OCI-LY7 (cell line): ENCODE measurements around the gene PAXX. TPM values are rescaled to one million over a fixed set of nuclear protein-coding genes. Genes with fewer than 3 reads are reported as not detected.

Source experiments
- BruUV-seq: library from RNA; stranded (reverse); fragments of 400-500 nt; replicated peaks from 2 replicates; lab custom pipeline; 2021; lab: Mats Ljungman, UMichigan
- CTCF ChIA-PET: fragments of 300-600 bp; sonication (Branson Sonifier 250); formaldehyde crosslinking; loops from one replicate; lab custom pipeline; 2022; ENCODE audit warnings: antibody characterized with exemption; ENCODE audit not compliant: unreplicated experiment; lab: Charles Lee
- POLR2A ChIA-PET: fragments of 300-600 bp; sonication (Branson Sonifier 250); formaldehyde crosslinking; loops from one replicate; lab custom pipeline; 2022; ENCODE audit warnings: antibody characterized with exemption; lab: Charles Lee
- DNase-seq: peaks from one replicate; pipeline ENCODE4 v3.0.0-alpha.2; 2015; ENCODE audit warnings: low spot score
- H2AFZ ChIP-seq: fragments of 200-600 bp; sonication (generic), shearing (Covaris generic); 2 replicates; pipeline ENCODE4 v1.6.1; 2014; ENCODE audit warnings: mild to moderate bottlenecking, antibody characterized with exemption, low read length, moderate library complexity
- H3K27ac ChIP-seq: fragments of 200-600 bp; sonication (generic); 2 replicates; pipeline ENCODE4 v1.5.1; 2014; ENCODE audit warnings: mixed run types, low read depth, mild to moderate bottlenecking, moderate library complexity, low read length, inconsistent platforms; ENCODE audit not compliant: poor library complexity, severe bottlenecking
- H3K36me3 ChIP-seq: fragments of 200-600 bp; sonication (generic); 2 replicates; pipeline ENCODE4 v1.6.1; 2014; ENCODE audit warnings: mild to moderate bottlenecking, antibody characterized with exemption, low read length, moderate library complexity, mixed read lengths; ENCODE audit not compliant: insufficient read depth
- H3K4me1 ChIP-seq: fragments of 200-600 bp; sonication (generic); 2 replicates; pipeline ENCODE4 v1.5.1; 2014; ENCODE audit warnings: mild to moderate bottlenecking, low read length; ENCODE audit not compliant: insufficient read depth, poor library complexity, severe bottlenecking
- H3K4me2 ChIP-seq: fragments of 200-600 bp; sonication (generic); 2 replicates; pipeline ENCODE4 v1.6.1; 2014; ENCODE audit warnings: mild to moderate bottlenecking, low read length
- H3K4me3 ChIP-seq: fragments of 200-600 bp; sonication (generic); 2 replicates; pipeline ENCODE4 v1.5.1; 2014; ENCODE audit warnings: mild to moderate bottlenecking, low read depth, low read length; ENCODE audit not compliant: poor library complexity, severe bottlenecking
- H3K79me2 ChIP-seq: fragments of 200-600 bp; sonication (generic); 2 replicates; pipeline ENCODE4 v1.6.1; 2016; ENCODE audit warnings: low read depth, mild to moderate bottlenecking, low read length, moderate library complexity, mixed read lengths; ENCODE audit not compliant: insufficient read depth
- H3K9me2 ChIP-seq: fragments of 200-600 bp; sonication (generic); 2 replicates; pipeline ENCODE4 v1.6.1; 2016; ENCODE audit warnings: mild to moderate bottlenecking, low read length, mixed read lengths; ENCODE audit not compliant: insufficient read depth
- H3K9me3 ChIP-seq: fragments of 200-600 bp; sonication (generic); 2 replicates; pipeline ENCODE4 v1.6.1; 2014; ENCODE audit warnings: mild to moderate bottlenecking, mixed run types, low read length, mixed read lengths
- H4K20me1 ChIP-seq: fragments of 200-600 bp; sonication (generic); 2 replicates; pipeline ENCODE4 v1.6.1; 2014; ENCODE audit warnings: mild to moderate bottlenecking, antibody characterized with exemption, low read length, moderate library complexity, mixed read lengths; ENCODE audit not compliant: insufficient read depth
- EZH2phosphoT487 ChIP-seq: fragments of 200-600 bp; sonication (generic); IDR thresholded peaks from 2 replicates; pipeline ENCODE4 v1.6.1; 2018; ENCODE audit warnings: low read depth, borderline replicate concordance, mild to moderate bottlenecking, mixed run types, antibody characterized with exemption, low read length, moderate library complexity, mixed read lengths
- intact Hi-C: fragments of 100-400 bp; cut with micrococcal nuclease; formaldehyde crosslinking; loops from one replicate; pipeline ENCODE4 v1.10.0; 2022; ENCODE audit not compliant: unreplicated experiment
- total RNA-seq, 2 experiments: library from RNA; depleted of rRNA in 1 of 2; stranded (reverse); fragments of >200 nt in 1 of 2; shearing (Covaris generic) in 1 of 2; gene quantifications; 2 replicates each; pipeline ENCODE4 v1.2.3, GENCODE V29; 2014 to 2022
- TF ChIP-seq, protein P1 (sequence below): fragments of 200-600 bp; sonication (generic); conservative IDR thresholded peaks from 2 replicates; pipeline ENCODE4 v1.5.1; 2014; ENCODE audit warnings: mild to moderate bottlenecking, antibody characterized with exemption, low read length, moderate library complexity, mixed read lengths

Gene PAXX
- total RNA-seq, 2 experiments from 2014 or later: 45.7 to 63.5 TPM

- Histone ChIP-seq H2AFZ (no peak overlapping the region), H3K27ac (no peak overlapping the region), H3K36me3 (no peaks in the 10 kb centered on the region), H3K9me2 (no peaks in the 10 kb centered on the region), H3K79me2 (no peaks in the 10 kb centered on the region), H3K4me1 (no peaks in the 10 kb centered on the region), H3K4me3 (no peak overlapping the region), H4K20me1 (no peaks in the 10 kb centered on the region), H3K9me3 (no peaks in the 10 kb centered on the region), H3K4me2 (no peak overlapping the region)
- ChIA-PET POLR2A (no interaction called here), CTCF (interaction anchor here (0.6 kb wide), 1 partner anchor 15 kb away, joined by 3 read pairs; no protein-coding TSS in a partner anchor)
- intact Hi-C loops: no loop called here
- no peak for TF ChIP-seq EZH2phosphoT487
- TF ChIP-seq, protein P1, sequence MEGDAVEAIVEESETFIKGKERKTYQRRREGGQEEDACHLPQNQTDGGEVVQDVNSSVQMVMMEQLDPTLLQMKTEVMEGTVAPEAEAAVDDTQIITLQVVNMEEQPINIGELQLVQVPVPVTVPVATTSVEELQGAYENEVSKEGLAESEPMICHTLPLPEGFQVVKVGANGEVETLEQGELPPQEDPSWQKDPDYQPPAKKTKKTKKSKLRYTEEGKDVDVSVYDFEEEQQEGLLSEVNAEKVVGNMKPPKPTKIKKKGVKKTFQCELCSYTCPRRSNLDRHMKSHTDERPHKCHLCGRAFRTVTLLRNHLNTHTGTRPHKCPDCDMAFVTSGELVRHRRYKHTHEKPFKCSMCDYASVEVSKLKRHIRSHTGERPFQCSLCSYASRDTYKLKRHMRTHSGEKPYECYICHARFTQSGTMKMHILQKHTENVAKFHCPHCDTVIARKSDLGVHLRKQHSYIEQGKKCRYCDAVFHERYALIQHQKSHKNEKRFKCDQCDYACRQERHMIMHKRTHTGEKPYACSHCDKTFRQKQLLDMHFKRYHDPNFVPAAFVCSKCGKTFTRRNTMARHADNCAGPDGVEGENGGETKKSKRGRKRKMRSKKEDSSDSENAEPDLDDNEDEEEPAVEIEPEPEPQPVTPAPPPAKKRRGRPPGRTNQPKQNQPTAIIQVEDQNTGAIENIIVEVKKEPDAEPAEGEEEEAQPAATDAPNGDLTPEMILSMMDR: no peak
- BruUV-seq: no TSS peak
- DNase-seq: no peak
These were observed 33.7 kb upstream of the PAXX start for GRCh38 chr9:136958473-136958872.

DNA sequence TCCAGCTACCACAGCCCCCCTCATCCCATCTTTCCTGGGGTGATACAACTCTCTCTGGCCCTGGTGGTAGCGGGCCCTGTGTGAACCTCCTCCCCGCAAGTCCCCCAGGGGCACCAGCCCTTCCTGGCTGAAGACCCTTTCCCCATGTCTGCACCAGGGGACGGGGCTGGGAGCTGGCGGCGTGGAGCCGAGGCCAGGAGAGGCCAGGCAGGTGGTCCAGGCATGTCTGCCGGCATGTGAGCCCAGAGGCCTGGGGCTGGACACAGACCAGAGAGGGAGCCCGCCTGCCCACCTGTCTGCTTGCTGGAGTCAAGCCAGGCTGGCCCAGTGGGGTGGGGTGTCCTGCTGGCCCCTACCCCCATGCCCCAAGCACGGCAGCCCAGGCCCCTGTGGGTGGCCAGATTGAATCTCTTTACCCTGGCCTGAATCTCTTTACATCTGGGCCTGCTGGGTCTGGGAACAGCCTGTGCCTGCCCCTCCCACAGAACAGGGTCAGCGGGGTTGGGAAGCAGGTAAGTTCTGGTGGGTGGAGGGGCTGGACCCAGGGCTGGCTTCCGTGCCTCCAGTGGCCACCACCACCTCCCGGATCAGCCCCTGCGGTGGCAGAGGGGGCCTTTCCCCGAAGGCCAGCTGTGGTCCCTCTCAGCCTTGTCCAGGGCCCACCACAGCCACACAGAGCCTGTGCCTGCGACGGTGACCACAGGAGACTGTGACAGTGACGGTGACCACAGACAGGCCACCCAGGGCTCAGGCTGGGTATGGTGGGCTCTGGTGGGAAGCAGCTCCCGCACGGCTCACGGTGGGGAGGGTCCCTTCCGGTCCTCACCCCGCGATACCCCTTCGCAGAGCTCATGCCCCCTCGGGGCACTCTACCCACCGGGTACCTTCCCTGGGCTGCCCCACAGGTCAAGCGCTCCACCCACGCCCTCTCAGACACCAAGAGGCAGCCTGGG is 33.0 kb upstream of the PAXX start:
- no peak overlapping the region for H3K27ac ChIP-seq

More for the DNA sequence above, 33.0 kb upstream of the PAXX start:
- Histone ChIP-seq H3K79me2 (no peaks in the 10 kb centered on the region), H3K4me2 (no peak overlapping the region), H3K9me2 (no peaks in the 10 kb centered on the region), H3K9me3 (no peaks in the 10 kb centered on the region), H2AFZ (no peak overlapping the region), H3K4me3 (no peak overlapping the region), H4K20me1 (no peaks in the 10 kb centered on the region), H3K4me1 (no peaks in the 10 kb centered on the region), H3K36me3 (no peaks in the 10 kb centered on the region)
- no TSS peak for BruUV-seq
- no peak for DNase-seq
- CTCF ChIA-PET: interaction anchor here (0.6 kb wide), 4 partner anchors 16 to 1034 kb away, joined by 3 to 14 read pairs (median 7); no protein-coding TSS in a partner anchor
- POLR2A ChIA-PET: no interaction called here
- no peak for TF ChIP-seq EZH2phosphoT487
- TF ChIP-seq, protein P1: no peak
- intact Hi-C loops: no loop called here
